ENCODE results near the gene TSPAN15. TPM values are rescaled to one million over a fixed set of nuclear protein-coding genes. Genes with fewer than 3 reads are reported as not detected.

TSPAN15 gene
- total RNA-seq, 1 experiment from 2014 or later, result 7.7 TPM

GRCh38 chr10:69505636-69506318 lies 54.5 kb downstream of the TSPAN15 start:
- Histone ChIP-seq H2BK120ac (ENCODE audit: low read depth, low read length, poor library complexity, severe bottlenecking) (no peak overlapping the region), H4K5ac (ENCODE audit: insufficient read length, low read depth, low read length) (no peak overlapping the region), H3K4me1 (ENCODE audit: insufficient read depth, low read length) (no peaks in the 10 kb centered on the region), H4K91ac (ENCODE audit: insufficient read length, low read depth, low read length) (no peak overlapping the region), H3K23ac (ENCODE audit: insufficient read length, low read depth, low read length) (no peak overlapping the region), H3T11ph (ENCODE audit: low read length) (no peak overlapping the region), H3K79me1 (ENCODE audit: insufficient read depth, low read depth, low read length, poor library complexity, severe bottlenecking) (no peaks in the 10 kb centered on the region), H3K27me3 (ENCODE audit: insufficient read depth, low read length) (no peaks in the 10 kb centered on the region), H4K8ac (replicated peaks; ENCODE audit: insufficient read length, low read depth, low read length) (no peak overlapping the region), H3K14ac (ENCODE audit: insufficient read depth, low read length) (no peak overlapping the region; the same call in 1 of the 2 replicates), H2AFZ (ENCODE audit: low read length) (no peak overlapping the region), H3K79me2 (ENCODE audit: insufficient read depth, low read length) (no peaks in the 10 kb centered on the region), H3K56ac (ENCODE audit: insufficient read length, low read depth, low read length) (no peak overlapping the region), H3K9me3 (ENCODE audit: control insufficient read depth, low read depth, low read length) (no peaks in the 10 kb centered on the region), H3K18ac (ENCODE audit: insufficient read length, low read depth, low read length) (no peak overlapping the region), H3K27ac (ENCODE audit: insufficient read length, low read depth, low read length) (no peak overlapping the region), H2AK5ac (ENCODE audit: insufficient read length, low read length) (no peak overlapping the region), H3K9ac (ENCODE audit: extremely low read depth, insufficient read length, low read length) (no peak overlapping the region), H3K4ac (ENCODE audit: low read depth, low read length) (no peak overlapping the region), H3K23me2 (ENCODE audit: insufficient read length, low read depth, low read length, poor library complexity, severe bottlenecking) (no peaks in the 10 kb centered on the region), H4K20me1 (ENCODE audit: control insufficient read depth, insufficient read depth, insufficient read length) (no peaks in the 10 kb centered on the region), H3K4me2 (ENCODE audit: insufficient read depth, insufficient read length, low read length) (no peak overlapping the region), H2BK5ac (ENCODE audit: insufficient read length, low read length) (no peak overlapping the region), H2BK12ac (ENCODE audit: insufficient read length, low read depth, low read length) (no peak overlapping the region), H2BK20ac (ENCODE audit: low read depth, low read length, poor library complexity, severe bottlenecking) (no peak overlapping the region), H2BK15ac (ENCODE audit: low read depth, low read length) (no peak overlapping the region)
- peak overlapping the region in 2 of 3 experiments; percentile 10 to 63; a peak in 2 of 7 replicates for H3K27ac Mint-ChIP-seq
- H3K27me3 Mint-ChIP-seq (ENCODE audit: low read depth), result peaks cover 13% of the 10 kb centered on the region
- H3K36me3 Mint-ChIP-seq (ENCODE audit: insufficient read depth in 1 of 3, low read depth in 3 of 3), result no peaks in the 10 kb centered on the region
- no peaks in the 10 kb centered on the region for H3K9me3 Mint-ChIP-seq
- no CpG with 5 or more reads among the region's 15 CpGs for WGBS (ENCODE audit: extremely low coverage, insufficient read length, low lambda C conversion rate)
- DNase-seq, result no peak
- peaks cover 7 to 8% of the 10 kb centered on the region in 2 experiments for H3K4me1 Mint-ChIP-seq
- no peak overlapping the region for H3K4me3 Mint-ChIP-seq
- TF ChIP-seq, protein P1, sequence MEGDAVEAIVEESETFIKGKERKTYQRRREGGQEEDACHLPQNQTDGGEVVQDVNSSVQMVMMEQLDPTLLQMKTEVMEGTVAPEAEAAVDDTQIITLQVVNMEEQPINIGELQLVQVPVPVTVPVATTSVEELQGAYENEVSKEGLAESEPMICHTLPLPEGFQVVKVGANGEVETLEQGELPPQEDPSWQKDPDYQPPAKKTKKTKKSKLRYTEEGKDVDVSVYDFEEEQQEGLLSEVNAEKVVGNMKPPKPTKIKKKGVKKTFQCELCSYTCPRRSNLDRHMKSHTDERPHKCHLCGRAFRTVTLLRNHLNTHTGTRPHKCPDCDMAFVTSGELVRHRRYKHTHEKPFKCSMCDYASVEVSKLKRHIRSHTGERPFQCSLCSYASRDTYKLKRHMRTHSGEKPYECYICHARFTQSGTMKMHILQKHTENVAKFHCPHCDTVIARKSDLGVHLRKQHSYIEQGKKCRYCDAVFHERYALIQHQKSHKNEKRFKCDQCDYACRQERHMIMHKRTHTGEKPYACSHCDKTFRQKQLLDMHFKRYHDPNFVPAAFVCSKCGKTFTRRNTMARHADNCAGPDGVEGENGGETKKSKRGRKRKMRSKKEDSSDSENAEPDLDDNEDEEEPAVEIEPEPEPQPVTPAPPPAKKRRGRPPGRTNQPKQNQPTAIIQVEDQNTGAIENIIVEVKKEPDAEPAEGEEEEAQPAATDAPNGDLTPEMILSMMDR (conservative IDR thresholded peaks at IDR 0.05), result no peak

Data from H9 (cell line).